Vagina (tissue), 2 donors: Measurements from ENCODE around the gene FUBP3. TPM values are rescaled to one million over a fixed set of nuclear protein-coding genes. Genes with fewer than 3 reads are reported as not detected.
"Not testable (repeated sequence)": the region's sequence is repeated elsewhere in the genome, so short reads cannot be mapped to it uniquely, and the experiment has no call there.

Experiments used
- DNase-seq, 2 donors: peaks; one replicate each; pipeline ENCODE4 v3.0.0-alpha.2; 2017; ENCODE audit errors: extremely low spot score in 2 of 2
- H3K27ac ChIP-seq: fragments of 200-600 bp; sonication (generic); one replicate; pipeline ENCODE4 v1.5.1; 2019
- H3K27me3 ChIP-seq: fragments of 200-600 bp; sonication (generic); one replicate; pipeline ENCODE4 v1.5.1; 2019
- H3K36me3 ChIP-seq, 2 donors: fragments of 200-600 bp; sonication (generic); one replicate each; pipeline ENCODE4 v1.5.1; 2017 to 2019
- H3K4me1 ChIP-seq: fragments of 200-600 bp; sonication (generic); one replicate; pipeline ENCODE4 v1.5.1; 2019
- H3K4me3 ChIP-seq, 2 donors: fragments of 200-600 bp; sonication (generic); 1 replicate in 1 of 2; 2 replicates in 1 of 2; pipeline ENCODE4 v1.5.1; 2016 to 2019
- H3K9me3 ChIP-seq: fragments of 200-600 bp; sonication (generic); one replicate; pipeline ENCODE4 v1.5.1; 2019
- CTCF ChIP-seq, 3 experiments: fragments of 450-650 bp in 2 of 3; fragments of 200-600 bp in 1 of 3; sonication (generic) in 1 of 3; IDR thresholded peaks; one replicate each; pipeline ENCODE4 v1.5.1; 2017 to 2019; ENCODE audit warnings: antibody characterized with exemption in 3 of 3, mild to moderate bottlenecking in 2 of 3, moderate library complexity in 2 of 3
- POLR2A ChIP-seq, 2 donors: fragments of 450-650 bp; IDR thresholded peaks; one replicate each; pipeline ENCODE4 v1.6.1; 2017; ENCODE audit warnings: antibody characterized with exemption in 2 of 2, mild to moderate bottlenecking in 2 of 2, moderate library complexity in 2 of 2
- POLR2AphosphoS5 ChIP-seq, 2 donors: sonication (generic); formaldehyde crosslinking; IDR thresholded peaks; one replicate each; pipeline ENCODE4 v1.9.0; 2017; ENCODE audit warnings: antibody characterized with exemption in 2 of 2, mild to moderate bottlenecking in 2 of 2, low read depth in 1 of 2; ENCODE audit not compliant: insufficient read depth in 1 of 2
- intact Hi-C: fragments of 100-400 bp; cut with DNase I; formaldehyde crosslinking; loops from one replicate; pipeline ENCODE4 v1.15.1; 2023
- total RNA-seq: library from RNA; depleted of rRNA; stranded (reverse); fragments of >200 nt; gene quantifications from one replicate; pipeline ENCODE4 v1.2.3, GENCODE V29; 2016

FUBP3 gene
- total RNA-seq, 1 donor from 2014 or later, result 33.6 TPM

GRCh38 chr9:130680836-130681768 is 101.7 kb downstream of the FUBP3 start:
- Histone ChIP-seq H3K4me3 (peak overlapping the region; percentile 47 to 69), H3K27me3 (no peaks in the 10 kb centered on the region), H3K4me1 (peaks cover 17% of the 10 kb centered on the region), H3K27ac (no peak overlapping the region), H3K9me3 (no peaks in the 10 kb centered on the region), H3K36me3 (no peaks in the 10 kb centered on the region)
- intact Hi-C loops, result no loop called here
- TF ChIP-seq CTCF (IDR thresholded peaks at IDR 0.05) (no peak), POLR2AphosphoS5 (IDR thresholded peaks at IDR 0.05; ENCODE audit: insufficient read depth in 1 of 2, low read depth in 1 of 2) (no peak), POLR2A (IDR thresholded peaks at IDR 0.05) (no peak)
- DNase-seq, result no peak

GRCh38 chr9:130681769-130682420 is 102.5 kb downstream of the FUBP3 start:
- intact Hi-C loops, result loop anchor here (2.0 kb wide), 1 partner anchor 221 kb away; no protein-coding TSS in a partner anchor
- Histone ChIP-seq H3K36me3 (no peaks in the 10 kb centered on the region), H3K27me3 (no peaks in the 10 kb centered on the region), H3K4me3 (peak overlapping the region; percentile 47 to 69), H3K9me3 (no peaks in the 10 kb centered on the region), H3K27ac (no peak overlapping the region), H3K4me1 (peaks cover 17% of the 10 kb centered on the region)
- TF ChIP-seq POLR2AphosphoS5 (IDR thresholded peaks at IDR 0.05; ENCODE audit: insufficient read depth in 1 of 2, low read depth in 1 of 2), result no peak
- TF ChIP-seq POLR2A (IDR thresholded peaks at IDR 0.05), result no peak
- no peak for TF ChIP-seq CTCF (IDR thresholded peaks at IDR 0.05)
- no peak for DNase-seq

- intact Hi-C loops, result loop anchor here (2.0 kb wide), 1 partner anchor 222 kb away; no protein-coding TSS in a partner anchor
- Histone ChIP-seq H3K36me3 (no peaks in the 10 kb centered on the region), H3K9me3 (no peaks in the 10 kb centered on the region), H3K4me1 (peaks cover 17% of the 10 kb centered on the region), H3K27me3 (no peaks in the 10 kb centered on the region), H3K4me3 (peak overlapping the region; percentile 47 to 69), H3K27ac (no peak overlapping the region)
- DNase-seq, result no peak
- TF ChIP-seq POLR2AphosphoS5 (IDR thresholded peaks at IDR 0.05; ENCODE audit: insufficient read depth in 1 of 2, low read depth in 1 of 2), result peak in 1 of 2 donors; percentile 24
- TF ChIP-seq CTCF (IDR thresholded peaks at IDR 0.05), result peak; percentile 72 to 83 (median 80)
- no peak for TF ChIP-seq POLR2A (IDR thresholded peaks at IDR 0.05)
Measured at GRCh38 chr9:130682421-130683121, 103.2 kb downstream of the FUBP3 start.

- no peak for DNase-seq
- no peaks in the 10 kb centered on the region for H3K27me3 ChIP-seq
- no peak overlapping the region for H3K27ac ChIP-seq
- TF ChIP-seq POLR2AphosphoS5 (IDR thresholded peaks at IDR 0.05; ENCODE audit: insufficient read depth in 1 of 2, low read depth in 1 of 2) (no peak), CTCF (IDR thresholded peaks at IDR 0.05) (no peak), POLR2A (IDR thresholded peaks at IDR 0.05) (no peak)
- H3K9me3 ChIP-seq, result no peaks in the 10 kb centered on the region
- intact Hi-C loops, result no loop called here
- H3K4me1 ChIP-seq, result peaks cover 22% of the 10 kb centered on the region
- no peak overlapping the region for H3K4me3 ChIP-seq
- no peaks in the 10 kb centered on the region for H3K36me3 ChIP-seq
Measured at GRCh38 chr9:130685104-130685503, 105.7 kb downstream of the FUBP3 start.

GRCh38 chr9:130685945-130686344 is 106.6 kb downstream of the FUBP3 start:
- H3K27ac ChIP-seq, intact Hi-C loops, H3K27me3 ChIP-seq, H3K36me3 ChIP-seq, DNase-seq, H3K4me3 ChIP-seq, H3K9me3 ChIP-seq: not testable (repeated sequence)
- peaks cover 17% of the 10 kb centered on the region for H3K4me1 ChIP-seq
